Stomach (tissue), 9 donors: Measurements from ENCODE around the gene ADGRG2. TPM values are rescaled to one million over a fixed set of nuclear protein-coding genes. Genes with fewer than 3 reads are reported as not detected.

Experiments used
- DNase-seq, 2 donors: peaks; one replicate each; pipeline versions ENCODE4 v3.0.0 to v3.0.0-alpha.2; 2013 to 2019
- H3K27ac ChIP-seq, 5 donors: fragments of 200-600 bp in 4 of 5; sonication (generic) in 4 of 5; one replicate each; pipeline ENCODE4 v1.5.1; 2013 to 2019; ENCODE audit warnings: mild to moderate bottlenecking in 1 of 5, moderate library complexity in 1 of 5
- H3K27me3 ChIP-seq, 3 donors: fragments of 200-600 bp; sonication (generic); one replicate each; pipeline ENCODE4 v1.5.1; 2017 to 2019; ENCODE audit warnings: mixed run types in 1 of 3
- H3K36me3 ChIP-seq, 4 donors: fragments of 200-600 bp; sonication (generic); 1 replicate in 3 of 4; 2 replicates in 1 of 4; pipeline ENCODE4 v1.5.1; 2016 to 2019
- H3K4me1 ChIP-seq, 4 donors: fragments of 200-600 bp; sonication (generic); one replicate each; pipeline ENCODE4 v1.5.1; 2016 to 2019
- H3K4me3 ChIP-seq, 4 donors: fragments of 200-600 bp; sonication (generic) in 3 of 4; one replicate each; pipeline ENCODE4 v1.5.1; 2016 to 2019; ENCODE audit warnings: mild to moderate bottlenecking in 1 of 4
- H3K9me3 ChIP-seq, 4 donors: fragments of 200-600 bp; sonication (generic); one replicate each; pipeline ENCODE4 v1.5.1; 2016 to 2019
- EP300 ChIP-seq: sonication (generic); formaldehyde crosslinking; IDR thresholded peaks from one replicate; pipeline ENCODE4 v1.6.1; 2017; ENCODE audit warnings: antibody characterized with exemption
- POLR2A ChIP-seq, 4 donors: fragments of 450-650 bp; IDR thresholded peaks; one replicate each; pipeline ENCODE4 v1.6.1; 2016; ENCODE audit warnings: antibody characterized with exemption in 4 of 4, control low read depth in 2 of 4, mild to moderate bottlenecking in 1 of 4, moderate library complexity in 1 of 4
- POLR2AphosphoS5 ChIP-seq, 3 donors: sonication (generic); formaldehyde crosslinking; IDR thresholded peaks; one replicate each; pipeline ENCODE4 v1.6.1; 2016; ENCODE audit warnings: antibody characterized with exemption in 3 of 3
- WGBS, 5 donors: extraction: QIAGEN DNeasy Blood & Tissue Kit in 3 of 5; methylation state at CpG; one replicate each; pipeline versions ENCODE4 v1.1.5 to v1.1.7; 2013 to 2018; 5-methylcytosine and 5-hydroxymethylcytosine counted together
- intact Hi-C: fragments of 100-400 bp; cut with DNase I; formaldehyde crosslinking; loops from one replicate; pipeline ENCODE4 v1.15.1; 2023; ENCODE audit warnings: low total_unique reads
- polyA plus RNA-seq, 3 donors: library from polyadenylated mRNA; stranded (reverse); fragments of 200-250 nt; gene quantifications; one replicate each; pipeline ENCODE4 v1.2.3, GENCODE V29; 2013
- total RNA-seq, 5 donors: library from RNA; depleted of rRNA; stranded (reverse); fragments of >200 nt; gene quantifications; one replicate each; pipeline versions ENCODE4 v1.1.0 to v1.2.3, GENCODE V29; 2014 to 2016
- TF ChIP-seq, protein P1 (sequence below), 7 experiments: fragments of 450-650 bp in 4 of 7; fragments of 200-600 bp in 3 of 7; sonication (generic) in 3 of 7; IDR thresholded peaks; one replicate each; pipeline ENCODE4 v1.5.1; 2016 to 2019; ENCODE audit warnings: antibody characterized with exemption in 7 of 7, control low read depth in 2 of 7, mild to moderate bottlenecking in 1 of 7
- donor health status: healthy with polysubstance abuse.
- donor health status: Bipolar disorder and iron deficiency.
- donor health status: healthy.

ADGRG2 gene
- total and polyA plus RNA-seq, 8 donors = 0.29 to 25.0 (median 1.4) TPM

DNA sequence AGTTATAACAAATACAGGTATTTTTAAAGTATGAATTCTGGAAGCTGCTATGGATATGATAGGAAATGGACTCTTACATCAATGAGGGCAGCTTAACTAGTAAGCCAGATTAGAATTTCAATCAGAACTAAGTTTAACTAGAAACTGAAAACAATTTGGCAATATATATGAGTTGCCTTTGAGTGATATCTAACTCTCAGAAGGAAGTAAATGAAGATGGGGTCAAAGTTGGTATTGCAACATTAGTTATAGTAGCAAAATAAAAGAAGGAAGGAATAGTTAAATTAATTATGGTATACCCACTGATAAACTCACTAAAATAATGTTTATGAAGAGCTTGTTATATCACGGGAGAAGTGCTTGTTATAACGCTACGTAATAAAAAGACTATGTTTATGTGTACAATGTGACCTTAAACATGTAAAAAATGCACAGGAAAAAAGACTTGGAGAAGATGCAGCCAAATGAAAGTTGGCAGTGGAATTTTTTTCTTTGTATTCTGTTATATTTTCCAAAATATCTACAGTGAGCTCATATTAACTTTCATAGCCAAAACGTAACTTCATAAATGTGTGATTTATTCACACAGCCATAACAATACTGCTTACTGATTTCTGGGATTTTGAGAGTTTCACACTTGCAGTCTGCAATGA, 172.9 kb downstream of the ADGRG2 start:
- intact Hi-C loops = no loop called here
- H3K4me3 ChIP-seq = no peak overlapping the region
- peaks cover 0 to 35% (median 21%) of the 10 kb centered on the region in 4 donors for H3K36me3 ChIP-seq
- H3K9me3 ChIP-seq = no peaks in the 10 kb centered on the region
- H3K27me3 ChIP-seq = no peaks in the 10 kb centered on the region
- no peak overlapping the region for H3K27ac ChIP-seq
- H3K4me1 ChIP-seq = no peaks in the 10 kb centered on the region
- TF ChIP-seq POLR2A (IDR thresholded peaks at IDR 0.05) (no peak), POLR2AphosphoS5 (IDR thresholded peaks at IDR 0.05) (no peak), EP300 (no peak)
- TF ChIP-seq, protein P1, sequence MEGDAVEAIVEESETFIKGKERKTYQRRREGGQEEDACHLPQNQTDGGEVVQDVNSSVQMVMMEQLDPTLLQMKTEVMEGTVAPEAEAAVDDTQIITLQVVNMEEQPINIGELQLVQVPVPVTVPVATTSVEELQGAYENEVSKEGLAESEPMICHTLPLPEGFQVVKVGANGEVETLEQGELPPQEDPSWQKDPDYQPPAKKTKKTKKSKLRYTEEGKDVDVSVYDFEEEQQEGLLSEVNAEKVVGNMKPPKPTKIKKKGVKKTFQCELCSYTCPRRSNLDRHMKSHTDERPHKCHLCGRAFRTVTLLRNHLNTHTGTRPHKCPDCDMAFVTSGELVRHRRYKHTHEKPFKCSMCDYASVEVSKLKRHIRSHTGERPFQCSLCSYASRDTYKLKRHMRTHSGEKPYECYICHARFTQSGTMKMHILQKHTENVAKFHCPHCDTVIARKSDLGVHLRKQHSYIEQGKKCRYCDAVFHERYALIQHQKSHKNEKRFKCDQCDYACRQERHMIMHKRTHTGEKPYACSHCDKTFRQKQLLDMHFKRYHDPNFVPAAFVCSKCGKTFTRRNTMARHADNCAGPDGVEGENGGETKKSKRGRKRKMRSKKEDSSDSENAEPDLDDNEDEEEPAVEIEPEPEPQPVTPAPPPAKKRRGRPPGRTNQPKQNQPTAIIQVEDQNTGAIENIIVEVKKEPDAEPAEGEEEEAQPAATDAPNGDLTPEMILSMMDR (IDR thresholded peaks at IDR 0.05) = no peak
- WGBS, 5 donors = 64 to 89% (median 82%) methylated on average over 4 of the region's 4 CpGs
- peak in 1 of 2 donors; percentile 12 for DNase-seq

- Histone ChIP-seq H3K9me3 (no peaks in the 10 kb centered on the region), H3K27ac (no peak overlapping the region), H3K36me3 (peaks cover 0 to 55% (median 37%) of the 10 kb centered on the region in 4 donors), H3K4me1 (no peaks in the 10 kb centered on the region), H3K4me3 (no peak overlapping the region), H3K27me3 (no peaks in the 10 kb centered on the region)
- no peak for DNase-seq
- TF ChIP-seq EP300 = no peak
- TF ChIP-seq, protein P1 (IDR thresholded peaks at IDR 0.05) = no peak
- TF ChIP-seq POLR2A (IDR thresholded peaks at IDR 0.05) = no peak
- TF ChIP-seq POLR2AphosphoS5 (IDR thresholded peaks at IDR 0.05) = no peak
- WGBS, 5 donors = 82 to 96% (median 90%) methylated on average over 4 of the region's 4 CpGs
- intact Hi-C loops = no loop called here
Observed at GRCh38 chrX:18946611-18947010, 175.7 kb downstream of the ADGRG2 start.

DNA sequence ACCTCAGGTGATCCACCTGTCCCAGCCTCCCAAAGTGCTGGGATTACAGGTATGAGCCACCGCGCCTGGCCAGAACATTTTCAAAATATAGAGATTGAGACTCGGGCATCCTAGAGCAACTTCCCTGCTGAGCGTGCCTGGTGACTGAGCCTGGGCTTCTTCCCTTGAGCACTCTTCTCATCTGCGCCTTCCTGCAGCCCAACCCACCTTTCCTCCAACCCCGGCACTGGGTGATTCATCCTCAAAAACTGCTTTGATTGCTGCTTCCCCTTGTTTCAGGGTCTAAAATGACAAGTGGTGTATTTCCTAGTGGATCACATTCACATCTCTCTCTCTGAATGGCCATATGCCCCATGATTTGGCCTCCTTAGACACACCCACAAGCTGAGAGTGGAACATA, 176.1 kb downstream of the ADGRG2 start:
- TF ChIP-seq POLR2A (IDR thresholded peaks at IDR 0.05) (no peak), POLR2AphosphoS5 (IDR thresholded peaks at IDR 0.05) (no peak), EP300 (no peak)
- TF ChIP-seq, protein P1 (IDR thresholded peaks at IDR 0.05) = no peak
- intact Hi-C loops = no loop called here
- Histone ChIP-seq H3K27me3 (no peaks in the 10 kb centered on the region), H3K9me3 (no peaks in the 10 kb centered on the region), H3K4me1 (no peaks in the 10 kb centered on the region), H3K4me3 (no peak overlapping the region), H3K27ac (no peak overlapping the region), H3K36me3 (peaks cover 0 to 58% (median 37%) of the 10 kb centered on the region in 4 donors)
- 85 to 99% (median 97%) methylated on average over 6 of the region's 6 CpGs for WGBS, 5 donors
- DNase-seq = no peak

- Histone ChIP-seq H3K9me3 (no peaks in the 10 kb centered on the region), H3K27me3 (no peaks in the 10 kb centered on the region), H3K27ac (no peak overlapping the region), H3K4me3 (no peak overlapping the region), H3K36me3 (peaks cover 0 to 53% (median 35%) of the 10 kb centered on the region in 4 donors), H3K4me1 (no peaks in the 10 kb centered on the region)
- 76 to 91% (median 81%) methylated on average over 2 of the region's 2 CpGs for WGBS, 5 donors
- no peak for DNase-seq
- TF ChIP-seq POLR2AphosphoS5 (IDR thresholded peaks at IDR 0.05) = no peak
- no peak for TF ChIP-seq POLR2A (IDR thresholded peaks at IDR 0.05)
- TF ChIP-seq, protein P1 (IDR thresholded peaks at IDR 0.05) = no peak
- TF ChIP-seq EP300 = no peak
- intact Hi-C loops = no loop called here
Observed at GRCh38 chrX:18945483-18945882, 176.8 kb downstream of the ADGRG2 start.
